ENCODE data around the gene HSPD1. TPM values are rescaled to one million over a fixed set of nuclear protein-coding genes. Genes with fewer than 3 reads are reported as not detected.
A peak's percentile ranks its signal among the peaks of the same experiment; 100 is the strongest.

HSPD1 gene
- total RNA-seq, 4 donors from 2014 or later: 88.4 to 221 (median 122) TPM

GRCh38 chr2:197477797-197478196 lies 21.8 kb downstream of the HSPD1 start:
- peaks cover 0 to 68% (median 0%) of the 10 kb centered on the region in 3 donors for H3K36me3 ChIP-seq
- no peaks in the 10 kb centered on the region for H3K27me3 ChIP-seq
- no peaks in the 10 kb centered on the region for H3K4me1 ChIP-seq
- peaks cover 0 to 9% (median 2%) of the 10 kb centered on the region in 4 donors for H3K9me3 ChIP-seq
- DNase-seq: no peak
- no peak for TF ChIP-seq POLR2A (IDR thresholded peaks at IDR 0.05)
- no peak overlapping the region for H3K4me3 ChIP-seq
- H3K27ac ChIP-seq: no peak overlapping the region

- TF ChIP-seq CTCF (IDR thresholded peaks at IDR 0.05) (no peak), POLR2A (IDR thresholded peaks at IDR 0.05) (no peak)
- Histone ChIP-seq H3K27ac (no peak overlapping the region), H3K4me3 (no peak overlapping the region), H3K9me3 (no peaks in the 10 kb centered on the region), H3K4me1 (no peaks in the 10 kb centered on the region), H3K36me3 (peaks cover 0 to 95% (median 0%) of the 10 kb centered on the region in 3 donors), H3K27me3 (no peaks in the 10 kb centered on the region)
- DNase-seq: no peak
Measured at GRCh38 chr2:197472166-197472565, 27.5 kb downstream of the HSPD1 start.

GRCh38 chr2:197464175-197464574 lies 35.5 kb downstream of the HSPD1 start:
- TF ChIP-seq CTCF (IDR thresholded peaks at IDR 0.05) (no peak), POLR2A (IDR thresholded peaks at IDR 0.05) (no peak)
- Histone ChIP-seq H3K4me3 (no peak overlapping the region), H3K36me3 (peaks cover 0 to 93% (median 0%) of the 10 kb centered on the region in 3 donors), H3K27ac (no peak overlapping the region), H3K27me3 (no peaks in the 10 kb centered on the region), H3K4me1 (peaks cover 0 to 16% (median 0%) of the 10 kb centered on the region in 4 donors), H3K9me3 (no peaks in the 10 kb centered on the region)
- no peak for DNase-seq

GRCh38 chr2:197461057-197461456 lies 38.6 kb downstream of the HSPD1 start:
- Histone ChIP-seq H3K4me1 (peaks cover 0 to 16% (median 0%) of the 10 kb centered on the region in 4 donors), H3K36me3 (peaks cover 0 to 62% (median 0%) of the 10 kb centered on the region in 3 donors), H3K9me3 (no peaks in the 10 kb centered on the region), H3K27ac (peak overlapping the region in 3 of 4 donors; percentile 11 to 74 (median 46)), H3K27me3 (no peaks in the 10 kb centered on the region), H3K4me3 (peak overlapping the region in 1 of 4 donors; percentile 3)
- no peak for DNase-seq
- TF ChIP-seq POLR2A (IDR thresholded peaks at IDR 0.05): no peak
- no peak for TF ChIP-seq CTCF (IDR thresholded peaks at IDR 0.05)

GRCh38 chr2:197460649-197461048 lies 39.0 kb downstream of the HSPD1 start:
- no peaks in the 10 kb centered on the region for H3K9me3 ChIP-seq
- H3K4me1 ChIP-seq: peaks cover 0 to 16% (median 0%) of the 10 kb centered on the region in 4 donors
- H3K27ac ChIP-seq: peak overlapping the region in 3 of 4 donors; percentile 11 to 74 (median 46)
- peaks cover 0 to 58% (median 0%) of the 10 kb centered on the region in 3 donors for H3K36me3 ChIP-seq
- DNase-seq: no peak
- no peaks in the 10 kb centered on the region for H3K27me3 ChIP-seq
- no peak for TF ChIP-seq POLR2A (IDR thresholded peaks at IDR 0.05)
- no peak for TF ChIP-seq CTCF (IDR thresholded peaks at IDR 0.05)
- peak overlapping the region in 1 of 4 donors; percentile 3 for H3K4me3 ChIP-seq

- Histone ChIP-seq H3K4me1 (peaks cover 0 to 15% (median 7%) of the 10 kb centered on the region in 4 donors), H3K36me3 (peaks cover 0 to 10% (median 0%) of the 10 kb centered on the region in 3 donors), H3K27me3 (no peaks in the 10 kb centered on the region), H3K27ac (no peak overlapping the region), H3K9me3 (no peaks in the 10 kb centered on the region), H3K4me3 (no peak overlapping the region)
- no peak for TF ChIP-seq POLR2A (IDR thresholded peaks at IDR 0.05)
- no peak for TF ChIP-seq CTCF (IDR thresholded peaks at IDR 0.05)
- no peak for DNase-seq
Measured at GRCh38 chr2:197455428-197455827, 44.2 kb downstream of the HSPD1 start.

All from Peyer's patch (tissue), 4 donors.